Measurements from ENCODE around the gene CPNE8.

CPNE8 gene

GRCh38 chr12:38919191-38919590 is 13.8 kb upstream of the CPNE8 start:
- H3K4me3 ChIP-seq (ENCODE audit: low read length in 2 of 2): no peak overlapping the region
- no peaks in the 10 kb centered on the region for H3K9me3 ChIP-seq (ENCODE audit: control insufficient read depth in 2 of 2, low read length in 2 of 2)
- no peak overlapping the region for H3K27ac ChIP-seq (ENCODE audit: low read depth in 2 of 2, low read length in 2 of 2)
- H3K9ac ChIP-seq (ENCODE audit: low read depth in 1 of 2, low read length in 2 of 2): no peak overlapping the region
- no peaks in the 10 kb centered on the region for H3K36me3 ChIP-seq (ENCODE audit: control insufficient read depth in 2 of 2, insufficient read depth in 2 of 2, low read length in 2 of 2)
- H3K27me3 ChIP-seq (ENCODE audit: control insufficient read depth in 2 of 2, insufficient read depth in 2 of 2, low read length in 2 of 2): no peaks in the 10 kb centered on the region
- H3K4me1 ChIP-seq (ENCODE audit: control insufficient read depth in 2 of 2, insufficient read depth in 2 of 2, low read length in 2 of 2): no peaks in the 10 kb centered on the region

GRCh38 chr12:38915429-38916182 is 10.2 kb upstream of the CPNE8 start:
- H3K9me3 ChIP-seq (ENCODE audit: control insufficient read depth in 2 of 2, low read length in 2 of 2): no peaks in the 10 kb centered on the region

DNA sequence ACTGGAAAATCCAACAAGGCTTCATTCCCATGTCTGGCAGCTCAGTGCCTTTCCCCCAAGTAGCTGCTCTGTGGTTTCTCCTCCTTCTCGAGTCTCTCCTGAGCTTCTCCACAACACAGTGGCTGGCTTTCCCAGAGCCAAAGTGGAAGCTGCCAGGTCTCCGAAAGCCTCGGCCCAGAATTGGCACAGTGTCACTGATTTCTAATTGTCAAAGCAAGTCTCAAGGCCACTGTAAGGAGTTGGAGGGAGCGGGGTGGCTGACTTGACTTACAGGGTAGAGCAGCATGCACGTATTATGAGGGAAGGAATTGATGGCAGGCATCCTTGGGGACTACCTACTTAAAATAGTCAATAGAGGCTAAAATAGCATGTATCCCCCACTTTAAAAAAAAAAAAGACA is 6.7 kb upstream of the CPNE8 start:
- Histone ChIP-seq H3K36me3 (ENCODE audit: control insufficient read depth in 2 of 2, insufficient read depth in 2 of 2, low read length in 2 of 2) (no peaks in the 10 kb centered on the region), H3K9me3 (ENCODE audit: control insufficient read depth in 2 of 2, low read length in 2 of 2) (no peaks in the 10 kb centered on the region), H3K27me3 (ENCODE audit: control insufficient read depth in 2 of 2, insufficient read depth in 2 of 2, low read length in 2 of 2) (no peaks in the 10 kb centered on the region), H3K9ac (ENCODE audit: low read depth in 1 of 2, low read length in 2 of 2) (no peak overlapping the region), H3K4me1 (ENCODE audit: control insufficient read depth in 2 of 2, insufficient read depth in 2 of 2, low read length in 2 of 2) (no peaks in the 10 kb centered on the region), H3K4me3 (ENCODE audit: low read length in 2 of 2) (no peak overlapping the region), H3K27ac (ENCODE audit: low read depth in 2 of 2, low read length in 2 of 2) (no peak overlapping the region)

More at GRCh38 chr12:38915429-38916182, 10.2 kb upstream of the CPNE8 start:
- H3K27ac ChIP-seq (ENCODE audit: low read depth in 2 of 2, low read length in 2 of 2): no peak overlapping the region
- no peaks in the 10 kb centered on the region for H3K4me1 ChIP-seq (ENCODE audit: control insufficient read depth in 2 of 2, insufficient read depth in 2 of 2, low read length in 2 of 2)
- H3K4me3 ChIP-seq (ENCODE audit: low read length in 2 of 2): no peak overlapping the region
- H3K36me3 ChIP-seq (ENCODE audit: control insufficient read depth in 2 of 2, insufficient read depth in 2 of 2, low read length in 2 of 2): no peaks in the 10 kb centered on the region
- no peaks in the 10 kb centered on the region for H3K27me3 ChIP-seq (ENCODE audit: control insufficient read depth in 2 of 2, insufficient read depth in 2 of 2, low read length in 2 of 2)
- no peak overlapping the region for H3K9ac ChIP-seq (ENCODE audit: low read depth in 1 of 2, low read length in 2 of 2)

DNA sequence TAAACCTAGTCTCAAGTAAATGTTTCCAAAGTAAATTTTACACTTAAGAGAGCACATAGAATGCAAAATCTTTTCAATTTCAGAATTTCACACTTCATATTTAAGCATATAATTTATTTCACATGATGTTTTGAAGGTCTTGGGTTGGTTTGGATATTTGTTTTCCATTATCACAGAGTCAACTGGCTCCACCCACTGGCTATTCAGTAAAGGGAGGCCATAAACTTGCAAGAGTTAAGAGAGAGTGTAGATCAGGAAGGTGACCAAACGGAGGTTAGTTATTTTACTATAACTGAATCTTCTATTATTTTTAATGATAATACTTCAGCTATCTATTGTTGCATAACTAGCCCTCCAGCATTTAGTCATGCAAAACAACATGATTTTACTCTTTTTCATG is 6.2 kb upstream of the CPNE8 start:
- H3K9ac ChIP-seq (ENCODE audit: low read depth in 1 of 2, low read length in 2 of 2): no peak overlapping the region
- H3K4me1 ChIP-seq (ENCODE audit: control insufficient read depth in 2 of 2, insufficient read depth in 2 of 2, low read length in 2 of 2): no peaks in the 10 kb centered on the region
- no peaks in the 10 kb centered on the region for H3K27me3 ChIP-seq (ENCODE audit: control insufficient read depth in 2 of 2, insufficient read depth in 2 of 2, low read length in 2 of 2)
- H3K27ac ChIP-seq (ENCODE audit: low read depth in 2 of 2, low read length in 2 of 2): no peak overlapping the region
- no peak overlapping the region for H3K4me3 ChIP-seq (ENCODE audit: low read length in 2 of 2)
- no peaks in the 10 kb centered on the region for H3K9me3 ChIP-seq (ENCODE audit: control insufficient read depth in 2 of 2, low read length in 2 of 2)
- H3K36me3 ChIP-seq (ENCODE audit: control insufficient read depth in 2 of 2, insufficient read depth in 2 of 2, low read length in 2 of 2): no peaks in the 10 kb centered on the region

DNA sequence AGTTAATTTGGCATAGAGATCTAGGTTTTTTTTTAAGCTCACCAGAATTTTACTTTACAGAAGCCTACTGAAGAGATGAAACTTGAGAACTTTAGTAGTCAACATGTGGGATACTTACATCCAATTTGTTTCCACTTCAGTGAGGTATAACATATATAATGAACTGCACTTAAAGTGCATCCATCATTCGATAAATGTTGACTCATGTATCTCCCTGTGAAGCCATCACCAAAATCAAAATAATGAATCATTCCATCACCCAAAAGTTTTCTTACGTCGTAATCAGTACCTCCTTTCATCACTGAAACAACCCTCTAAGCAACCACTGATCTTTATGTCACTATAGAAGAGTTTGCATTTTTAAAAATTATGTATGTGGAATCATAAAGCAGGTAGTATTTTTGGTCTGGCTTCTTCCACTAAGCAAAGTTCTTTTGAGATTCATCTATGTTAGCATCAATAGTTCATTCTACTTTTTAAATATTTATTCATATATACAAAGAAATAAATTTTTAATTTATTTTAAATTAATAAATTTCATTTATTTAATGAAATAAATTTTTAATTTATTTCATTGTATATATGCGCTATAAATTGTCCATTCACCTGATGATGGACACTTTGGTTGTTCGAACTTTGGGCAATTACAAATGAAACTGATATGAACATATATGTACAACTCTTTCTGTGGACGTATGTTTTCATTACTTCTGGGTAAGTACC is 2.0 kb upstream of the CPNE8 start:
- Histone ChIP-seq H3K27ac (ENCODE audit: low read depth in 2 of 2, low read length in 2 of 2) (no peak overlapping the region), H3K4me1 (ENCODE audit: control insufficient read depth in 2 of 2, insufficient read depth in 2 of 2, low read length in 2 of 2) (peaks cover 4% of the 10 kb centered on the region in 2 donors), H3K9ac (ENCODE audit: low read depth in 1 of 2, low read length in 2 of 2) (peak overlapping the region; percentile 76 to 81), H3K4me3 (ENCODE audit: low read length in 2 of 2) (peak overlapping the region; percentile 73 to 92), H3K36me3 (ENCODE audit: control insufficient read depth in 2 of 2, insufficient read depth in 2 of 2, low read length in 2 of 2) (no peaks in the 10 kb centered on the region), H3K9me3 (ENCODE audit: control insufficient read depth in 2 of 2, low read length in 2 of 2) (no peaks in the 10 kb centered on the region), H3K27me3 (ENCODE audit: control insufficient read depth in 2 of 2, insufficient read depth in 2 of 2, low read length in 2 of 2) (no peaks in the 10 kb centered on the region)

- Histone ChIP-seq H3K9me3 (ENCODE audit: control insufficient read depth in 2 of 2, low read length in 2 of 2) (no peaks in the 10 kb centered on the region), H3K36me3 (ENCODE audit: control insufficient read depth in 2 of 2, insufficient read depth in 2 of 2, low read length in 2 of 2) (no peaks in the 10 kb centered on the region), H3K27me3 (ENCODE audit: control insufficient read depth in 2 of 2, insufficient read depth in 2 of 2, low read length in 2 of 2) (no peaks in the 10 kb centered on the region), H3K4me1 (ENCODE audit: control insufficient read depth in 2 of 2, insufficient read depth in 2 of 2, low read length in 2 of 2) (peaks cover 4% of the 10 kb centered on the region in 2 donors), H3K9ac (ENCODE audit: low read depth in 1 of 2, low read length in 2 of 2) (peak overlapping the region; percentile 76 to 81), H3K4me3 (ENCODE audit: low read length in 2 of 2) (peak overlapping the region; percentile 73 to 92), H3K27ac (ENCODE audit: low read depth in 2 of 2, low read length in 2 of 2) (peak overlapping the region; percentile 92 to 96)
Measured at GRCh38 chr12:38906482-38907200, 1.2 kb upstream of the CPNE8 start.

DNA sequence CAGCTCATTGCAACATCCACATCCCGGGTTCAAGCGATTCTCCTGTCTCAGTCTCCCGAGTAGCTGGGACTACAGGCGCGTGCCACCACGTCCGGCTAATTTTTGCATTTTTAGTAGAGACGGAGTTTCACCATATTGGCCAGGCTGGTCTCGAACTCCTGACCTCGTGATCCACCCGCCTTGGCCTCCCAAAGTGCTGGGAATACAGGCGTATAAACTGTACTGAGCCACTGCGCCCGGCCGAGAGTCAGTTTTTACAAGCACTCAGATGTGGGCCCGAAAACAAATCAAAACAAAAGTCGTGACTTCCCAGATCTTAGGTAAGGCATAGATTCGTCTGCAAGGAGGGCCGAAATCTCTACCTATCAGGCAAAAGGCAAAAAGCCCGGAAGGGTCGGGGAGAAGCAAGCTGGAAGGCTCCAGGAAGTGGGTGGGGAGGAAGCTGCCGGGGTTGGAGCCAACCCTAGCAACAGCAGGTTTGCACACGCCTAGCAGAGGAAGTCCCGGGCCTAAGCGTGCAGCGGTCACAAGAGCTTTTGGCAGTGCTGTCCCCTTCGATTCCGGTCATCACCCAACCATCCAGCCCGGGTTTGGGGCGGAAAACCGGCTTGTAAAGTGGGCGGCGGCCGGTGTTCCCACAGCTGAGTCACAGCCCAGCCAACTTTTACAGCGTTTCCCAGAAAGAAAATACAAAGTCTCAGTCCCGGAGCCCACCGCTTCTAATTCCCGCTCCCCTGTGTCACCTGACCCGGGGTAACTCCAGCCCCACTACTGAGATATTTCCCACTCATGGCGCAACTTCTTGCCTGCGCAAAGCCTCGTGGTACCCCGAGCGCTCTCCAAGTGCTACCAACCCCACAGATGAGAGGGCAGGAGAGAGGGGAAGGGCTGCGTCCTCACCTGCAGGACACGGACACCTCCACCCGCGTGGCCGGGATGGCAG is 583 bp downstream of the CPNE8 start:
- Histone ChIP-seq H3K4me1 (ENCODE audit: control insufficient read depth in 2 of 2, insufficient read depth in 2 of 2, low read length in 2 of 2) (peaks cover 4% of the 10 kb centered on the region in 2 donors), H3K36me3 (ENCODE audit: control insufficient read depth in 2 of 2, insufficient read depth in 2 of 2, low read length in 2 of 2) (no peaks in the 10 kb centered on the region), H3K27me3 (ENCODE audit: control insufficient read depth in 2 of 2, insufficient read depth in 2 of 2, low read length in 2 of 2) (no peaks in the 10 kb centered on the region), H3K9me3 (ENCODE audit: control insufficient read depth in 2 of 2, low read length in 2 of 2) (no peaks in the 10 kb centered on the region), H3K27ac (ENCODE audit: low read depth in 2 of 2, low read length in 2 of 2) (peak overlapping the region; percentile 92 to 96), H3K9ac (ENCODE audit: low read depth in 1 of 2, low read length in 2 of 2) (peak overlapping the region; percentile 76 to 89), H3K4me3 (ENCODE audit: low read length in 2 of 2) (peak overlapping the region; percentile 73 to 92)

DNA sequence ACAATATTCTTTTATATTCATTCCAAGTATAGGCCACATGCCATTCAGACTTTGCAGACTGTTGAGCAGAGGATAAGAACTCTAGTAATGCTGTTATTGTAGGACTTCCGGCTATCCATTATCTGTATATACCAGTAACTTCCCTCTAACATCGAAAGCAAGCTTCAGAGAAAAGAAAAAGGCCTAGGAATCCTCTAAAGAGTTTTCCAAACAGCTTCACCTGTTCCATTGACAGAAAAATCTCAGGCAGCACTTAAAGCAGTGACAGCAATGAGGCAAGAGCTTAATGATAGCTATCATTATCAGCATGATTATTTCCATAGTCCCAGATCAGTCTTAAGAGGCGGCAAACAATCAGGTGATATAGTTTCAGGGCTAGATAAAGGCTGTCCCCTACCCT is 1.8 kb downstream of the CPNE8 start:
- peaks cover 4 to 8% of the 10 kb centered on the region in 2 donors for H3K4me1 ChIP-seq (ENCODE audit: control insufficient read depth in 2 of 2, insufficient read depth in 2 of 2, low read length in 2 of 2)
- no peaks in the 10 kb centered on the region for H3K36me3 ChIP-seq (ENCODE audit: control insufficient read depth in 2 of 2, insufficient read depth in 2 of 2, low read length in 2 of 2)
- H3K4me3 ChIP-seq (ENCODE audit: low read length in 2 of 2): peak overlapping the region; percentile 2 to 92
- no peak overlapping the region for H3K9ac ChIP-seq (ENCODE audit: low read depth in 1 of 2, low read length in 2 of 2)
- no peak overlapping the region for H3K27ac ChIP-seq (ENCODE audit: low read depth in 2 of 2, low read length in 2 of 2)
- no peaks in the 10 kb centered on the region for H3K27me3 ChIP-seq (ENCODE audit: control insufficient read depth in 2 of 2, insufficient read depth in 2 of 2, low read length in 2 of 2)
- H3K9me3 ChIP-seq (ENCODE audit: control insufficient read depth in 2 of 2, low read length in 2 of 2): no peaks in the 10 kb centered on the region

- H3K27ac ChIP-seq (ENCODE audit: low read depth in 2 of 2, low read length in 2 of 2): no peak overlapping the region
- no peaks in the 10 kb centered on the region for H3K27me3 ChIP-seq (ENCODE audit: control insufficient read depth in 2 of 2, insufficient read depth in 2 of 2, low read length in 2 of 2)
- H3K9me3 ChIP-seq (ENCODE audit: control insufficient read depth in 2 of 2, low read length in 2 of 2): no peaks in the 10 kb centered on the region
- no peak overlapping the region for H3K4me3 ChIP-seq (ENCODE audit: low read length in 2 of 2)
- H3K4me1 ChIP-seq (ENCODE audit: control insufficient read depth in 2 of 2, insufficient read depth in 2 of 2, low read length in 2 of 2): peaks cover 0 to 6% of the 10 kb centered on the region in 2 donors
- H3K36me3 ChIP-seq (ENCODE audit: control insufficient read depth in 2 of 2, insufficient read depth in 2 of 2, low read length in 2 of 2): no peaks in the 10 kb centered on the region
- no peak overlapping the region for H3K9ac ChIP-seq (ENCODE audit: low read depth in 1 of 2, low read length in 2 of 2)
Measured at GRCh38 chr12:38898001-38898684, 7.2 kb downstream of the CPNE8 start.

All from mucosa of rectum (tissue), 2 donors.